ENCODE measurements around the gene DBF4B.
"Not testable (repeated sequence)": the region's sequence is repeated elsewhere in the genome, so short reads cannot be mapped to it uniquely, and the experiment has no call there.

The DBF4B gene

DNA sequence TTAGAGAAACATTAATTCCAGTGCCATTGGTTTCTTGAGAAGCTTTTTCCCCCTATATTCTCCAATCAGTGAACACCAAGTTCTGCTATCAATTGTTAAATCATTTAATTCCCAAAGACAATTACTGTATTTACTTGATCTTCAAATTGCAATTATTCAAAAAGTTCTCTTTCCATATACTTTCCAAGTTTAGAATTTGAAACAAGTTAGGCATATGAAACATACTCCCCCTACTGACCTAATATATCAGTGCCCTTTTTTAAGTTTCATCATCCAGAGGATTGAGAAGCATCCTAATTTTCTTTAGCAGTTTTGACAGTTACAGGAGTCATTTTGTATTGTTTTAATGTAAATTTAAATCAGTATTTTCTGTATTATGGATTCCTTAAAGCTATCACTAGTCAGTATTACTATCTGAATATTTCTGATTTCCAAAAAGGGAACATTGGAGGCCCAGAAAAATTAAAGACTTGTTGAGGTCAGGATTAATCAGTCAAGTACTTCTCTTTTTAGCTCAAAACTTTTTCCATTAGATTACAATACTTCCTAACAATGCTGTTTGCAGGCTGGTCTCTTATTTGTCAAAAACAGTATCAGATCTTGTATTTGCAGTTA, 35.9 kb upstream of the DBF4B start:
- Histone ChIP-seq H3K27ac (no peak overlapping the region), H3K36me3 (no peaks in the 10 kb centered on the region), H3K9me3 (no peaks in the 10 kb centered on the region), H3K4me1 (ENCODE audit: control insufficient read depth in 1 of 2, insufficient read depth in 1 of 2, low read depth in 1 of 2, low read length in 1 of 2) (no peaks in the 10 kb centered on the region), H3K27me3 (peaks cover 17% of the 10 kb centered on the region), H3K4me3 (ENCODE audit: low read depth in 1 of 2, low read length in 1 of 2) (no peak overlapping the region)
- TF ChIP-seq, protein P1, sequence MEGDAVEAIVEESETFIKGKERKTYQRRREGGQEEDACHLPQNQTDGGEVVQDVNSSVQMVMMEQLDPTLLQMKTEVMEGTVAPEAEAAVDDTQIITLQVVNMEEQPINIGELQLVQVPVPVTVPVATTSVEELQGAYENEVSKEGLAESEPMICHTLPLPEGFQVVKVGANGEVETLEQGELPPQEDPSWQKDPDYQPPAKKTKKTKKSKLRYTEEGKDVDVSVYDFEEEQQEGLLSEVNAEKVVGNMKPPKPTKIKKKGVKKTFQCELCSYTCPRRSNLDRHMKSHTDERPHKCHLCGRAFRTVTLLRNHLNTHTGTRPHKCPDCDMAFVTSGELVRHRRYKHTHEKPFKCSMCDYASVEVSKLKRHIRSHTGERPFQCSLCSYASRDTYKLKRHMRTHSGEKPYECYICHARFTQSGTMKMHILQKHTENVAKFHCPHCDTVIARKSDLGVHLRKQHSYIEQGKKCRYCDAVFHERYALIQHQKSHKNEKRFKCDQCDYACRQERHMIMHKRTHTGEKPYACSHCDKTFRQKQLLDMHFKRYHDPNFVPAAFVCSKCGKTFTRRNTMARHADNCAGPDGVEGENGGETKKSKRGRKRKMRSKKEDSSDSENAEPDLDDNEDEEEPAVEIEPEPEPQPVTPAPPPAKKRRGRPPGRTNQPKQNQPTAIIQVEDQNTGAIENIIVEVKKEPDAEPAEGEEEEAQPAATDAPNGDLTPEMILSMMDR (IDR thresholded peaks at IDR 0.05) = no peak

GRCh38 chr17:44673893-44674292, 34.6 kb upstream of the DBF4B start:
- Histone ChIP-seq H3K36me3 (peaks cover 10% of the 10 kb centered on the region), H3K27ac (no peak overlapping the region), H3K4me3 (ENCODE audit: low read depth in 1 of 2, low read length in 1 of 2) (no peak overlapping the region), H3K27me3 (peaks cover 5% of the 10 kb centered on the region), H3K9me3 (no peaks in the 10 kb centered on the region), H3K4me1 (ENCODE audit: control insufficient read depth in 1 of 2, insufficient read depth in 1 of 2, low read depth in 1 of 2, low read length in 1 of 2) (no peaks in the 10 kb centered on the region)
- TF ChIP-seq, protein P1 (IDR thresholded peaks at IDR 0.05) = no peak

GRCh38 chr17:44677136-44677535, 31.3 kb upstream of the DBF4B start:
- Histone ChIP-seq H3K4me3 (ENCODE audit: low read depth in 1 of 2, low read length in 1 of 2) (no peak overlapping the region), H3K27ac (no peak overlapping the region), H3K4me1 (ENCODE audit: control insufficient read depth in 1 of 2, insufficient read depth in 1 of 2, low read depth in 1 of 2, low read length in 1 of 2) (no peaks in the 10 kb centered on the region), H3K27me3 (no peaks in the 10 kb centered on the region), H3K36me3 (peaks cover 29% of the 10 kb centered on the region), H3K9me3 (no peaks in the 10 kb centered on the region)
- TF ChIP-seq, protein P1 (IDR thresholded peaks at IDR 0.05) = no peak

- Histone ChIP-seq H3K36me3 (peaks cover 25% of the 10 kb centered on the region), H3K27ac (peak overlapping the region; percentile 87), H3K4me1 (ENCODE audit: control insufficient read depth in 1 of 2, insufficient read depth in 1 of 2, low read depth in 1 of 2, low read length in 1 of 2) (peaks cover 17 to 21% of the 10 kb centered on the region in 2 experiments), H3K4me3 (ENCODE audit: low read depth in 1 of 2, low read length in 1 of 2) (peak overlapping the region; percentile 12 to 22)
- not testable (repeated sequence) for H3K9me3 ChIP-seq, H3K27me3 ChIP-seq
These were observed 25.2 kb upstream of the DBF4B start for GRCh38 chr17:44683303-44683702.

DNA sequence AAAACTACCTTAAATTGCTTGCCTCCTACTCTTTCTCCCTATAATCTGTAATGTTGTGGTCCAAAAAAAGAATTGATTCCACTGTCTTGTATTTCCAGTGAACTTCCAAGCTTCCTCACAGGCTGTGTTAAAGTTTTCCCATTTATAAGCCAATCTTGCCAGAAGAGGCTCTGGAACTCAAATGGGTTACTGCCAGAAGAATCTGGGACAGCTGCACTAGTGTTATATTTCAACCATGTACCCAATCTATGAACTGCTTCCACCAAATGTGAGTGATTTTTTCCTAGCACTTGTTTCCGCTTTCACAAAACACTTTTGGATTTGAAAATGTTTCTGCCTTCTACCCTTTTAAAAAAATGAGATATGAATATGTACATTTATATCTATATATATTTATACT, 20.7 kb upstream of the DBF4B start:
- Histone ChIP-seq H3K9me3 (no peaks in the 10 kb centered on the region), H3K27ac (no peak overlapping the region), H3K4me1 (ENCODE audit: control insufficient read depth in 1 of 2, insufficient read depth in 1 of 2, low read depth in 1 of 2, low read length in 1 of 2) (peaks cover 32 to 33% of the 10 kb centered on the region in 2 experiments), H3K27me3 (no peaks in the 10 kb centered on the region), H3K36me3 (no peaks in the 10 kb centered on the region), H3K4me3 (ENCODE audit: low read depth in 1 of 2, low read length in 1 of 2) (no peak overlapping the region)
- TF ChIP-seq, protein P1 (IDR thresholded peaks at IDR 0.05) = no peak

DNA sequence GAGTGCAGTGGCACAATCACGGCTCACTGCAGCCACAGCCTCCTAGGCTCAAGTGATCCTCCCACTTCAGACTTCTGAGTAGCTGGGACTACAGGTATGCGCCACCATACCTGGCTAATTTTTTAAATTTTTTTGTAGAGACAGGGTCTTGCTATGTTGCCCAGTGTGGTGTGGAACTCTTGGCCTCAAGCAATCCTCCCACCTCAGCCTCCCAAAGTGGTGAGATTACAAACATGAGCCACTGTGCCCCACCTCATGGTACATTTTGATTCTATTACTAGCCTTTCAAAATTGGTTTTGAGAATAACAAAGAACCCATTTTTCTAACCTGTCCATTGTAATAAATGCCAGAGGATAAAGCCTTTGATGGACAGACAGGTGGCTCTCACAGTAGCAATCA, 20.3 kb upstream of the DBF4B start:
- H3K4me1 ChIP-seq (ENCODE audit: control insufficient read depth in 1 of 2, insufficient read depth in 1 of 2, low read depth in 1 of 2, low read length in 1 of 2) = peaks cover 27 to 29% of the 10 kb centered on the region in 2 experiments
- H3K27ac ChIP-seq = no peak overlapping the region
- no peak overlapping the region for H3K4me3 ChIP-seq (ENCODE audit: low read depth in 1 of 2, low read length in 1 of 2)
- no peaks in the 10 kb centered on the region for H3K27me3 ChIP-seq
- no peaks in the 10 kb centered on the region for H3K9me3 ChIP-seq
- TF ChIP-seq, protein P1 (IDR thresholded peaks at IDR 0.05) = no peak
- H3K36me3 ChIP-seq = no peaks in the 10 kb centered on the region

Measured in neutrophil (primary cell).